HL-60 (cell line): ENCODE measurements around the gene AP3S1.
"Not testable (repeated sequence)": the region's sequence is repeated elsewhere in the genome, so short reads cannot be mapped to it uniquely, and the experiment has no call there.

Experiments
- DNase-seq, 2 experiments: peaks; one replicate each; pipeline ENCODE4 v3.0.0-alpha.2; 2010 to 2020; ENCODE audit warnings: low read depth in 1 of 2, low spot score in 1 of 2
- H3K27ac ChIP-seq: fragments of 250-450 bp; sonication (Bioruptor Pico); replicated peaks from 2 replicates; pipeline ENCODE4 v1.5.1; 2020; ENCODE audit warnings: mild to moderate bottlenecking, moderate library complexity
- H3K27me3 ChIP-seq: fragments of 250-450 bp; sonication (Bioruptor Pico); 2 replicates; pipeline ENCODE4 v1.5.1; 2021; ENCODE audit warnings: mild to moderate bottlenecking, moderate library complexity; ENCODE audit not compliant: insufficient read depth, poor library complexity, severe bottlenecking
- H3K4me3 ChIP-seq: replicated peaks from 2 replicates; pipeline ENCODE4 v1.5.1; 2011; ENCODE audit warnings: mild to moderate bottlenecking, control low read depth, low read length; ENCODE audit not compliant: insufficient read depth
- CTCF ChIP-seq: IDR thresholded peaks from one replicate; pipeline ENCODE4 v1.5.1; 2011; ENCODE audit warnings: low read length, control low read depth, inconsistent platforms; ENCODE audit not compliant: insufficient read depth
- GABPA ChIP-seq: IDR thresholded peaks from 2 replicates; pipeline ENCODE4 v1.6.1; 2012; ENCODE audit warnings: low read depth
- POLR2AphosphoS5 ChIP-seq: IDR thresholded peaks from 2 replicates; pipeline ENCODE4 v1.6.1; 2012; ENCODE audit warnings: low read depth
- REST ChIP-seq: IDR thresholded peaks from 2 replicates; pipeline ENCODE4 v1.6.1; 2012; ENCODE audit warnings: low read depth; ENCODE audit not compliant: insufficient replicate concordance
- SPI1 ChIP-seq: IDR thresholded peaks from 2 replicates; pipeline ENCODE4 v1.6.1; 2012; ENCODE audit warnings: low read depth, mild to moderate bottlenecking, borderline replicate concordance

Gene AP3S1

DNA sequence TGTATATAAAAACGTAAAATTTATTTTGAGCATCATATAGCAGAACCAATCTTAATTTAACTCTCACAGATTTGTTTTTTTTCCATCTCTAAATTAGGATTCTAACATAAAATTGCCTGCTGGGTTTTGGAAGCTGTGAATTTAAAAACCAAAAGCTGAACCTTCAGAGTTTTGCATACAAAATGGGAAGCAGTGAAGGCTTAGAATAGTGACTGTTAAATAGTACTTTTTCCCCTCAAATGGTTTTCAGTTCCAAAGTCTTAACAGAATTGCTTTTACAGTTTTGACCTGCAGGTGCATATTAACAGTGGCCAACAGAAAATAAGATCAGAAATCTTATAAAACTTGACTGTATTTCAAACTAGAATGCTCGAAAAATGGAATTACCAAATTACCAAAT, 65.4 kb downstream of the AP3S1 start:
- Histone ChIP-seq H3K27ac (no peak overlapping the region), H3K27me3 (no peaks in the 10 kb centered on the region), H3K4me3 (no peak overlapping the region)
- DNase-seq = no peak
- TF ChIP-seq GABPA = no peak

DNA sequence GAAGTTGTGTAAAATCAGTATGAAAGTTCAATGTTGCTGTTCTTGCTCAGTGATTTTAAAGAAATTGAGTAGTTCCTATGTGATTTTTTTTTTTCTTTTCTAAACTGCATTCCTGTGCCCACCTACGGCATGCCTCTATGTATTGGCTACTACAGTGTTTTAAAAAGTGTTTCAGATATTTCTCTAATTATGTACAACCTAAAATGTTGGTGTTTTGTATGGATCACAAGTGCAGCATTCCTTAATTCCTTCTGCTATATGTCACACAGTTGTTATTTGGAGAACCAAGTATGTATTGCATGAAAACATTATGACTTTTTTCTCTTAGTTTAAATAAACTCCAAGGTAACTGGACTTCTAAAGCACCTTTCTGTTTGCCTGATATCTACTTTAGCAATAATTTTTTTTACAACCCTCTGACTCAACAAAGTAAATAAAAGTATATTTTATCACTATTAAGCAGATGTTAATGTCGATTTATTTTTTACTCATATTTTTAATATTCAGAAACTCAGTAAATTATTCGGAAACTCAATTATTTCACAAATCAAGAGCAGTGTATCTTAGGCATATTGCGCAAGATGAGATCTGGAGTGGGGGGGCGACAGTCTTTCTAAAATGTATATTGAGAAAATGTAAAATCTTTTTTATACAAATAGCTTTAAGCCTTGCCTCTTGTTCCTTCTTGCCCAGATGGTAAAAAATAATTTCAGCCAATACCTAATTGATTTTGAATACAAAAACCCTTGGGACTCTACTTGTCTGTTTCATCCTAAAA, 72.1 kb downstream of the AP3S1 start:
- not testable (repeated sequence) for H3K4me3 ChIP-seq, H3K27ac ChIP-seq, DNase-seq, H3K27me3 ChIP-seq

DNA sequence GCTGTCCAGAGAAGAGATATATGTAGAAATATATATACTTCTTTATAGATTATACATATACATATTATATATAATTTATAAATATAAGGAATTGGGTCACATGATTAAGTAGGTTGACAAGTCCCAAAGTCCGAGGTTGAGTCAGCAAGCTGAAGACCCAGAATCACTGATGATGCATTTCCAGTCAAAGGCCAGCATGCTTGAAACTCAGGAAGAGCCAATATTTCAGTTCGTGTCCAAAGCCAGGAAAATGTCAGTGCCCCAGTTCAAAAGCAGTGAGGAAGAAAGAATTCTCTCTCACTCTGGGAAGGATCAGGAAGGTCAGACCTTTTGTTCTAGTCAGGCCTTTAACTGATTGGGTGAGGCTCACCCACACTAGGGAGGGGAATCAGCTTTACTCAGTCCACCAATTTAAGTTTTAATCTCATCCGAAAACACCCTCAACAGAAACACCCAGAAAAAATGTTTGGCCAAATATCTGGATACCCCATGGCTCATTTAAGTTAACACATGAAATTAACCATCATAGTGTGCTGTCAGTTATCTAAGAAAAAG, 78.5 kb downstream of the AP3S1 start:
- Histone ChIP-seq H3K4me3 (no peak overlapping the region), H3K27ac (no peak overlapping the region), H3K27me3 (no peaks in the 10 kb centered on the region)
- no peak for TF ChIP-seq REST
- no peak for TF ChIP-seq GABPA
- TF ChIP-seq POLR2AphosphoS5 = no peak
- TF ChIP-seq SPI1 = no peak
- no peak for DNase-seq

DNA sequence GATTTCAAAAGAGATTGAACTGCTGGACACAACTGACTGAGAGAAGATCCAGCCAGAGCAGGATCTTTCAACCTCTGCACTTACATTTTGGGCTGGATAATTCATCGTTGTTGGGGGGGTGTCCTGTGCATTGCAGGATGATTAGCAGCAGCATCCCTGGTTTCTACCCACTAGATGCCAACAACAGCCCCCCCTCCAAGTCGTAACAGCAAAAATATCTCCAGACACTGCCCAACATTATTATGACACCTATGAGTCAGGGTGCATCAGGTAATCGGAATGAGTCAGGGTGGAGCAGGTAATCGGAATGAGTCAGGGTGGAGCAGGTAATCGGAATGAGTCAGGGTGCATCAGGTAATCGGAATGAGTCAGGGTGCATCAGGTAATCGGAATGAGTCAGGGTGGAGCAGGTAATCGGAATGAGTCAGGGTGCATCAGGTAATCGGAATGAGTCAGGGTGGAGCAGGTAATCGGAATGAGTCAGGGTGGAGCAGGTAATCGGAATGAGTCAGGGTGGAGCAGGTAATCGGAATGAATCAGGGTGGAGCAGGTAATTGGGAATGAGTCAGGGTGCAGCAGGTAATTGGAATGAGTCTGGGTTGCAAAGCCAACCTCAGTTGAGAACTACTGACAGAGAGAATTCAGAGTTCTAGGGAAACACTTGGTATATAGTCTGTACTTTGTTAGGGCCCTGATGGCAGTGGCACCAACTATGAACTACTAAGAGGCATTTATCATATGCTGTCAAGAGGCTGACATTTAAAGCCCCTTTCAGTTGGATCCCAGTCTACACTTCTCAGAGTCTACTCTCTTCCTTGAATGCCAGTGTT, 87.1 kb downstream of the AP3S1 start:
- not testable (repeated sequence) for H3K27ac ChIP-seq, H3K27me3 ChIP-seq, DNase-seq, H3K4me3 ChIP-seq

DNA sequence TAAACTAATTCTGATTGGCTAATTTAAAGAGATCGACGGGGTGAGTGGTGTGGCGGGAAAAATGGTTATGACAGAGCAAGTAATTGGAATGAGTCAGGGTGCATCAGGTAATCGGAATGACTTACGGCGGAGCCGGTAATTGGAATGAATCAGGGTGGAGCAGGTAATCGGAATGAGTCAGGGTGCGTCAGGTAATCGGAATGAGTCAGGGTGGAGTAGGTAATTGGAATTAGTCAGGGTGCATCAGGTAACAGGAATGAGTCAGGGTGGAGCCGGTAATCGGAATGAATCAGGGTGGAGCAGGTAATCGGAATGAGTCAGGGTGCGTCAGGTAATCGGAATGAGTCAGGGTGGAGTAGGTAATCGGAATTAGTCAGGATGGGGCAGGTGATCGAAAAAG, 88.4 kb downstream of the AP3S1 start:
- H3K4me3 ChIP-seq, H3K27ac ChIP-seq, DNase-seq, H3K27me3 ChIP-seq: not testable (repeated sequence)

- H3K27me3 ChIP-seq = no peaks in the 10 kb centered on the region
- no peak for TF ChIP-seq POLR2AphosphoS5
- TF ChIP-seq SPI1 = no peak
- TF ChIP-seq CTCF = no peak
- TF ChIP-seq REST = no peak
- TF ChIP-seq GABPA = no peak
- H3K4me3 ChIP-seq = no peak overlapping the region
- no peak overlapping the region for H3K27ac ChIP-seq
- no peak for DNase-seq
Observed at GRCh38 chr5:115930630-115931337, 89.0 kb downstream of the AP3S1 start.
